ENCODE data around the gene CPSF7. TPM values are rescaled to one million over a fixed set of nuclear protein-coding genes. Genes with fewer than 3 reads are reported as not detected.

CPSF7 gene, protein sequence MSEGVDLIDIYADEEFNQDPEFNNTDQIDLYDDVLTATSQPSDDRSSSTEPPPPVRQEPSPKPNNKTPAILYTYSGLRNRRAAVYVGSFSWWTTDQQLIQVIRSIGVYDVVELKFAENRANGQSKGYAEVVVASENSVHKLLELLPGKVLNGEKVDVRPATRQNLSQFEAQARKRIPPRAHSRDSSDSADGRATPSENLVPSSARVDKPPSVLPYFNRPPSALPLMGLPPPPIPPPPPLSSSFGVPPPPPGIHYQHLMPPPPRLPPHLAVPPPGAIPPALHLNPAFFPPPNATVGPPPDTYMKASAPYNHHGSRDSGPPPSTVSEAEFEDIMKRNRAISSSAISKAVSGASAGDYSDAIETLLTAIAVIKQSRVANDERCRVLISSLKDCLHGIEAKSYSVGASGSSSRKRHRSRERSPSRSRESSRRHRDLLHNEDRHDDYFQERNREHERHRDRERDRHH
- 83.7 TPM for total RNA-seq (ENCODE audit: unreplicated experiment)
- long read RNA-seq, partial matches to known transcripts: 3 of 5 reads
- long read RNA-seq, other reads (novel, unspliced or antisense): 1 of 5 reads

DNA sequence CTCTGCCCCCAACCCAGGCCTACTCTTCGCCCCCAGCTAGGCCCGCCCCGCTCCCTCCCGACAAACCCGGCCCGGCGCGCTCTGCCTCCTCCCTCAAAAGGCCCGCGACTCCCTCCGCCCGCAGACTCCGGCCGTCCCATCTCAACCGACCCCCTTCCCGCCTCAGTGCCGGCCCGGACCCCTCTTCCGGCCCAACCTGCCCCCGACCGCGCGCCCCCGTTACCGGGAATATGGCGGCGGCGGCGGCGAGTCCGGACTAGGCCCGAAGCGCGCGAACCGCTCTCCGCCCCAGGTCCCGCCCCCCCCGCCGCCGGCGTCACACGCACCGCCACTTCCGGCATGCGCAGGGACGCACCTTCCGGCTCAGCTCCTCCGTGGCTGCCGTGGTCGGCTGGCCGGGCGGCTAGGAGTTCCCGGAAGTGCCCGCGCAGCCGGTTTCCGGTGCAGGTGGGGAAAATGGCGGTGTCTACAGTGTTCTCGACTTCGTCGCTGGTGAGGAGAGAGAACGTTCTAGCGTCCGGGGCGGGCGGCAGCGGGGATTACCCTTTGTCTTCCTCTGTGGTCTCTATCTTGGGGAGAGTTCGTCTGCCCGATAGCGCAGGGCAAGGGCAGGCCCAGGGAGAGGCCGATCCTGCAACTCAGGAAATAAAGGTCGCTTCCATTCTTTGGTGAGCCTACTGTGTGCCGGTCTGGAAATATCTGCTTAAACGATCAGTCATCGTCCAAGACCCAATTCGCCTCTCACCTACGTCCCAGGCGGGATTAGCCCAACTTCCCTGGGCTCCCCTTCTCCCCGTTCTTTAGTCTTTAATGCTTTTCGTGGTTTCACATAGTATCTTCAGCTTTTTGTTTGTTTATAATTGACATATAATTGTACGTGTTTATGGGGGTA lies at the start of gene CPSF7, which contains the start of gene SDHAF2:
Gene CPSF7, minus strand, starts transcription at position 285 of the 892 bp plus-strand sequence. CDS start 740 bp downstream, outside the sequence.
Gene SDHAF2, plus strand, starts transcription at position 434 of the 892 bp plus-strand sequence. Its CDS starts 23 bp downstream, at position 457.
- H3K4me1 Mint-ChIP-seq (ENCODE audit: low read depth, unreplicated experiment): peaks cover 8% of the 10 kb centered on the region
- DNase-seq: peak; percentile 98
- H3K4me3 Mint-ChIP-seq (ENCODE audit: unreplicated experiment): peak within 1 kb of the TSS; percentile 99
- TF ChIP-seq, protein P1, sequence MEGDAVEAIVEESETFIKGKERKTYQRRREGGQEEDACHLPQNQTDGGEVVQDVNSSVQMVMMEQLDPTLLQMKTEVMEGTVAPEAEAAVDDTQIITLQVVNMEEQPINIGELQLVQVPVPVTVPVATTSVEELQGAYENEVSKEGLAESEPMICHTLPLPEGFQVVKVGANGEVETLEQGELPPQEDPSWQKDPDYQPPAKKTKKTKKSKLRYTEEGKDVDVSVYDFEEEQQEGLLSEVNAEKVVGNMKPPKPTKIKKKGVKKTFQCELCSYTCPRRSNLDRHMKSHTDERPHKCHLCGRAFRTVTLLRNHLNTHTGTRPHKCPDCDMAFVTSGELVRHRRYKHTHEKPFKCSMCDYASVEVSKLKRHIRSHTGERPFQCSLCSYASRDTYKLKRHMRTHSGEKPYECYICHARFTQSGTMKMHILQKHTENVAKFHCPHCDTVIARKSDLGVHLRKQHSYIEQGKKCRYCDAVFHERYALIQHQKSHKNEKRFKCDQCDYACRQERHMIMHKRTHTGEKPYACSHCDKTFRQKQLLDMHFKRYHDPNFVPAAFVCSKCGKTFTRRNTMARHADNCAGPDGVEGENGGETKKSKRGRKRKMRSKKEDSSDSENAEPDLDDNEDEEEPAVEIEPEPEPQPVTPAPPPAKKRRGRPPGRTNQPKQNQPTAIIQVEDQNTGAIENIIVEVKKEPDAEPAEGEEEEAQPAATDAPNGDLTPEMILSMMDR (IDR thresholded peaks at IDR 0.05; ENCODE audit: partially characterized antibody, unreplicated experiment): no peak
- H3K36me3 Mint-ChIP-seq (ENCODE audit: unreplicated experiment): no peaks in the 10 kb centered on the region
- H3K9me3 Mint-ChIP-seq (ENCODE audit: unreplicated experiment): peaks cover 17% of the 10 kb centered on the region
- H3K27ac Mint-ChIP-seq (ENCODE audit: unreplicated experiment): peak within 1 kb of the TSS; percentile 99
- peaks cover 6% of the 10 kb centered on the region for H3K27me3 Mint-ChIP-seq (ENCODE audit: unreplicated experiment)

DNA sequence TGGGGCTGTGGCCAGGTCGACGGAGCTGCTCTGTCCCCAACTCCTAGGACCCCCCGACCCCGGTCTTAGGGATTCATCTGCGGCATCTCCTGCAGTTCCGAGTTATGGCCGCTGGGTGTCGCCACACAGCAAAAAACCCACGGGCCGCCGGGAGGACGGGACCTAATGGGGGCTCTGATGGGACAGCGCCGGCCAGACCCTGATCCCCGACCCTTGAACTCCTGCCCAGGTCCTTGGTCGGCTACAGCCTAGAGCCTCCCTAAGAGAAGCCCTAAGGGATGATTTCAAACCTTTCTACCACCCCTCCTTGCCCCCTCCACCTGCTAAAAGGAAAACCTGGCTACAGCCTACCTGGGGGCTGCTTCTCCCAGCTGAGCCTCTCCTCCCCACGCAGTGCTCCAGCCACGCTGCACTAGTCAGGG lies 48.0 kb upstream of the CPSF7 start:
- no peak overlapping the region for H3K4me3 Mint-ChIP-seq (ENCODE audit: unreplicated experiment)
- TF ChIP-seq, protein P1 (IDR thresholded peaks at IDR 0.05; ENCODE audit: partially characterized antibody, unreplicated experiment): peak; percentile 97
- H3K9me3 Mint-ChIP-seq (ENCODE audit: unreplicated experiment): peaks cover 2% of the 10 kb centered on the region
- DNase-seq: peak; percentile 84
- H3K36me3 Mint-ChIP-seq (ENCODE audit: unreplicated experiment): peaks cover 10% of the 10 kb centered on the region
- peaks cover 22% of the 10 kb centered on the region for H3K4me1 Mint-ChIP-seq (ENCODE audit: low read depth, unreplicated experiment)
- no peak overlapping the region for H3K27ac Mint-ChIP-seq (ENCODE audit: unreplicated experiment)
- H3K27me3 Mint-ChIP-seq (ENCODE audit: unreplicated experiment): peaks cover 8% of the 10 kb centered on the region

DNA sequence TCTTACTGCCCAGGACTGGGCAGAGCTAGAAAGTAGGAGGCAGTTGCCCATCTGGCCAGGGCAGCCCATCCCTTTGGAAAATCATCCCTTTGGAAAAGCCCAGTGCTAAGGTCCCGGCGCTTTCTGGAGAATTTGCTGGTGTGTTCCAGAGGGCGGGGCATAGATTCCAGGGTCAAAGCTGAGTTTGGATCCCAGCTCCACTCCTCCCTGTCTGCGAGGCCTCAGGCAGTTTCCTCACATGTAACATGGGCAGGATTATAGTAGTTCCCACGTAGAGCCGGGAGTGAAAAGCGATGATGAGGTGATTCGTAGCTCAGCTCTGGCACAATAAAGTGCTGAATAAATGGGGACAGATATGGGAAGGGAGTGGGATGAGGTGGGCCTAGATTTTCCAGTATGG lies 47.4 kb upstream of the CPSF7 start:
- peaks cover 10% of the 10 kb centered on the region for H3K36me3 Mint-ChIP-seq (ENCODE audit: unreplicated experiment)
- peaks cover 21% of the 10 kb centered on the region for H3K4me1 Mint-ChIP-seq (ENCODE audit: low read depth, unreplicated experiment)
- TF ChIP-seq, protein P1 (IDR thresholded peaks at IDR 0.05; ENCODE audit: partially characterized antibody, unreplicated experiment): no peak
- no peak for DNase-seq
- H3K9me3 Mint-ChIP-seq (ENCODE audit: unreplicated experiment): peaks cover 2% of the 10 kb centered on the region
- no peak overlapping the region for H3K27ac Mint-ChIP-seq (ENCODE audit: unreplicated experiment)
- peaks cover 8% of the 10 kb centered on the region for H3K27me3 Mint-ChIP-seq (ENCODE audit: unreplicated experiment)
- peak overlapping the region; percentile 30 for H3K4me3 Mint-ChIP-seq (ENCODE audit: unreplicated experiment)

DNA sequence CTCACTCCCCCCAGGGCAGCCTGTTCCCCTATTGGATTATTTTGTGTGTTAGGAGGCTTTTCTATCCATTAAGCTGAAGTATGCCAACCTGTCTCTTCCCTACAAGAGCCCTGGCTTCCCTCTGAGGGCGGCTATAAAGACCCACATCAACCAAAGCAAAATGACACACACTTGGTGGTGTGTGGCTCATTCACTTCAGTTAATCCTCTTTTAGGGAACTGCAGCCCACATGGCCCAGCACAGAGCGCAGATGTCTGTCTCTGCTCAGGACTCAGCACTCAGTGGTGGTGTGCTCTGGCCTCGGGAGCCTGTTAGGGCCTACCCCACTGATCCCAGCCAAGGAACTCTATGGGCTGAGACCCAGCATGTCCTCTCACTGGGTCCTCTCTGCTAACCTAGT lies 46.6 kb upstream of the CPSF7 start:
- Mint-ChIP-seq H3K9me3 (ENCODE audit: unreplicated experiment) (peaks cover 2% of the 10 kb centered on the region), H3K27ac (ENCODE audit: unreplicated experiment) (no peak overlapping the region), H3K27me3 (ENCODE audit: unreplicated experiment) (peaks cover 8% of the 10 kb centered on the region), H3K4me1 (ENCODE audit: low read depth, unreplicated experiment) (peaks cover 13% of the 10 kb centered on the region), H3K4me3 (ENCODE audit: unreplicated experiment) (no peak overlapping the region), H3K36me3 (ENCODE audit: unreplicated experiment) (peaks cover 10% of the 10 kb centered on the region)
- DNase-seq: no peak
- TF ChIP-seq, protein P1 (IDR thresholded peaks at IDR 0.05; ENCODE audit: partially characterized antibody, unreplicated experiment): no peak

Measured in glutamatergic neuron (in vitro differentiated cells).